Measurements from ENCODE around the gene SLC35E1.
"Not testable (repeated sequence)": the region's sequence is repeated elsewhere in the genome, so short reads cannot be mapped to it uniquely, and the experiment has no call there.

SLC35E1 gene

GRCh38 chr19:16551902-16552301 lies 20.3 kb downstream of the SLC35E1 start:
- not testable (repeated sequence) for H3K9me3 ChIP-seq (ENCODE audit: control insufficient read depth, low read length); H3K36me3 ChIP-seq (ENCODE audit: control insufficient read depth, insufficient read depth, low read length); H3K4me1 ChIP-seq (ENCODE audit: control insufficient read depth, insufficient read depth, low read length); H3K4me3 ChIP-seq (ENCODE audit: insufficient read depth, low read depth, low read length); H3K27ac ChIP-seq (ENCODE audit: insufficient read depth, low read depth, low read length, poor library complexity, severe bottlenecking); H3K27me3 ChIP-seq (ENCODE audit: control insufficient read depth, insufficient read depth, low read length, poor library complexity, severe bottlenecking)
- 94 to 97% methylated on average over 6 of the region's 6 CpGs for WGBS, 2 experiments

- Histone ChIP-seq H3K4me3 (ENCODE audit: insufficient read depth, low read depth, low read length) (no peak overlapping the region), H3K27ac (ENCODE audit: insufficient read depth, low read depth, low read length, poor library complexity, severe bottlenecking) (no peak overlapping the region), H3K9me3 (ENCODE audit: control insufficient read depth, low read length) (no peaks in the 10 kb centered on the region), H3K36me3 (ENCODE audit: control insufficient read depth, insufficient read depth, low read length) (peaks cover 8% of the 10 kb centered on the region), H3K4me1 (ENCODE audit: control insufficient read depth, insufficient read depth, low read length) (no peaks in the 10 kb centered on the region), H3K27me3 (ENCODE audit: control insufficient read depth, insufficient read depth, low read length, poor library complexity, severe bottlenecking) (no peaks in the 10 kb centered on the region)
- 89 to 97% methylated on average over 4 of the region's 4 CpGs for WGBS, 2 experiments
Measured at GRCh38 chr19:16548956-16549355, 23.3 kb downstream of the SLC35E1 start.

- Histone ChIP-seq H3K27ac (ENCODE audit: insufficient read depth, low read depth, low read length, poor library complexity, severe bottlenecking) (no peak overlapping the region), H3K9me3 (ENCODE audit: control insufficient read depth, low read length) (no peaks in the 10 kb centered on the region), H3K27me3 (ENCODE audit: control insufficient read depth, insufficient read depth, low read length, poor library complexity, severe bottlenecking) (no peaks in the 10 kb centered on the region), H3K4me3 (ENCODE audit: insufficient read depth, low read depth, low read length) (no peak overlapping the region), H3K36me3 (ENCODE audit: control insufficient read depth, insufficient read depth, low read length) (peaks cover 1% of the 10 kb centered on the region), H3K4me1 (ENCODE audit: control insufficient read depth, insufficient read depth, low read length) (peaks cover 9% of the 10 kb centered on the region)
- 95 to 97% methylated on average over 10 to 11 of the region's 11 CpGs for WGBS, 2 experiments
Measured at GRCh38 chr19:16544473-16545231, 27.6 kb downstream of the SLC35E1 start.

GRCh38 chr19:16543734-16544133 lies 28.5 kb downstream of the SLC35E1 start:
- H3K4me3 ChIP-seq (ENCODE audit: insufficient read depth, low read depth, low read length); H3K27me3 ChIP-seq (ENCODE audit: control insufficient read depth, insufficient read depth, low read length, poor library complexity, severe bottlenecking): not testable (repeated sequence)
- 91% methylated on average over 6 of the region's 6 CpGs for WGBS, 2 experiments

GRCh38 chr19:16542910-16543472 lies 29.2 kb downstream of the SLC35E1 start:
- 9 to 13% methylated on average over 15 of the region's 15 CpGs for WGBS, 2 experiments

More at GRCh38 chr19:16543734-16544133, 28.5 kb downstream of the SLC35E1 start:
- H3K36me3 ChIP-seq (ENCODE audit: control insufficient read depth, insufficient read depth, low read length); H3K4me1 ChIP-seq (ENCODE audit: control insufficient read depth, insufficient read depth, low read length); H3K27ac ChIP-seq (ENCODE audit: insufficient read depth, low read depth, low read length, poor library complexity, severe bottlenecking); H3K9me3 ChIP-seq (ENCODE audit: control insufficient read depth, low read length): not testable (repeated sequence)

GRCh38 chr19:16542045-16542909 lies 29.9 kb downstream of the SLC35E1 start, which contains the start of gene CHERP:
Gene CHERP (minus strand): TSS chr19:16542437. CDS start chr19:16542378, 59 bp downstream.
- Histone ChIP-seq H3K9me3 (ENCODE audit: control insufficient read depth, low read length) (no peaks in the 10 kb centered on the region), H3K27ac (ENCODE audit: insufficient read depth, low read depth, low read length, poor library complexity, severe bottlenecking) (peak within 1 kb of the TSS; percentile 56), H3K4me1 (ENCODE audit: control insufficient read depth, insufficient read depth, low read length) (peaks cover 9% of the 10 kb centered on the region), H3K36me3 (ENCODE audit: control insufficient read depth, insufficient read depth, low read length) (peaks cover 6% of the 10 kb centered on the region), H3K4me3 (ENCODE audit: insufficient read depth, low read depth, low read length) (peak within 1 kb of the TSS; percentile 100), H3K27me3 (ENCODE audit: control insufficient read depth, insufficient read depth, low read length, poor library complexity, severe bottlenecking) (no peaks in the 10 kb centered on the region)
- WGBS, 2 experiments: 0% methylated on average over 108 of the region's 108 CpGs

More at GRCh38 chr19:16542910-16543472, 29.2 kb downstream of the SLC35E1 start:
- peaks cover 6% of the 10 kb centered on the region for H3K36me3 ChIP-seq (ENCODE audit: control insufficient read depth, insufficient read depth, low read length)
- H3K9me3 ChIP-seq (ENCODE audit: control insufficient read depth, low read length): no peaks in the 10 kb centered on the region
- peak overlapping the region; percentile 44 for H3K27ac ChIP-seq (ENCODE audit: insufficient read depth, low read depth, low read length, poor library complexity, severe bottlenecking)
- no peaks in the 10 kb centered on the region for H3K27me3 ChIP-seq (ENCODE audit: control insufficient read depth, insufficient read depth, low read length, poor library complexity, severe bottlenecking)
- H3K4me1 ChIP-seq (ENCODE audit: control insufficient read depth, insufficient read depth, low read length): peaks cover 9% of the 10 kb centered on the region
- peak overlapping the region; percentile 100 for H3K4me3 ChIP-seq (ENCODE audit: insufficient read depth, low read depth, low read length)

- Histone ChIP-seq H3K4me1 (ENCODE audit: control insufficient read depth, insufficient read depth, low read length) (peaks cover 9% of the 10 kb centered on the region), H3K27ac (ENCODE audit: insufficient read depth, low read depth, low read length, poor library complexity, severe bottlenecking) (peak overlapping the region; percentile 56), H3K27me3 (ENCODE audit: control insufficient read depth, insufficient read depth, low read length, poor library complexity, severe bottlenecking) (no peaks in the 10 kb centered on the region), H3K36me3 (ENCODE audit: control insufficient read depth, insufficient read depth, low read length) (peaks cover 6% of the 10 kb centered on the region), H3K4me3 (ENCODE audit: insufficient read depth, low read depth, low read length) (peak overlapping the region; percentile 100), H3K9me3 (ENCODE audit: control insufficient read depth, low read length) (no peaks in the 10 kb centered on the region)
- WGBS, 2 experiments: 4 to 5% methylated on average over 29 of the region's 29 CpGs
Measured at GRCh38 chr19:16541526-16542044, 30.6 kb downstream of the SLC35E1 start.

GRCh38 chr19:16540948-16541347 lies 31.3 kb downstream of the SLC35E1 start:
- peaks cover 9% of the 10 kb centered on the region for H3K4me1 ChIP-seq (ENCODE audit: control insufficient read depth, insufficient read depth, low read length)
- H3K4me3 ChIP-seq (ENCODE audit: insufficient read depth, low read depth, low read length): peak overlapping the region; percentile 100
- H3K36me3 ChIP-seq (ENCODE audit: control insufficient read depth, insufficient read depth, low read length): peaks cover 6% of the 10 kb centered on the region
- H3K9me3 ChIP-seq (ENCODE audit: control insufficient read depth, low read length): no peaks in the 10 kb centered on the region
- no peaks in the 10 kb centered on the region for H3K27me3 ChIP-seq (ENCODE audit: control insufficient read depth, insufficient read depth, low read length, poor library complexity, severe bottlenecking)
- WGBS, 2 experiments: 91 to 93% methylated on average over 12 of the region's 12 CpGs
- no peak overlapping the region for H3K27ac ChIP-seq (ENCODE audit: insufficient read depth, low read depth, low read length, poor library complexity, severe bottlenecking)

- Histone ChIP-seq H3K27ac (ENCODE audit: insufficient read depth, low read depth, low read length, poor library complexity, severe bottlenecking) (no peak overlapping the region), H3K36me3 (ENCODE audit: control insufficient read depth, insufficient read depth, low read length) (peaks cover 32% of the 10 kb centered on the region), H3K9me3 (ENCODE audit: control insufficient read depth, low read length) (no peaks in the 10 kb centered on the region)
Measured at GRCh38 chr19:16537111-16537510, 35.1 kb downstream of the SLC35E1 start.

GRCh38 chr19:16536130-16536529 lies 36.1 kb downstream of the SLC35E1 start:
- H3K36me3 ChIP-seq (ENCODE audit: control insufficient read depth, insufficient read depth, low read length): peaks cover 41% of the 10 kb centered on the region
- H3K9me3 ChIP-seq (ENCODE audit: control insufficient read depth, low read length): no peaks in the 10 kb centered on the region
- peaks cover 7% of the 10 kb centered on the region for H3K4me1 ChIP-seq (ENCODE audit: control insufficient read depth, insufficient read depth, low read length)
- H3K27ac ChIP-seq (ENCODE audit: insufficient read depth, low read depth, low read length, poor library complexity, severe bottlenecking): no peak overlapping the region
- no peaks in the 10 kb centered on the region for H3K27me3 ChIP-seq (ENCODE audit: control insufficient read depth, insufficient read depth, low read length, poor library complexity, severe bottlenecking)
- no peak overlapping the region for H3K4me3 ChIP-seq (ENCODE audit: insufficient read depth, low read depth, low read length)
- WGBS, 2 experiments: 94% methylated on average over 9 of the region's 9 CpGs

More at GRCh38 chr19:16537111-16537510, 35.1 kb downstream of the SLC35E1 start:
- Histone ChIP-seq H3K4me1 (ENCODE audit: control insufficient read depth, insufficient read depth, low read length) (peaks cover 9% of the 10 kb centered on the region), H3K4me3 (ENCODE audit: insufficient read depth, low read depth, low read length) (no peak overlapping the region), H3K27me3 (ENCODE audit: control insufficient read depth, insufficient read depth, low read length, poor library complexity, severe bottlenecking) (no peaks in the 10 kb centered on the region)
- WGBS, 2 experiments: 95% methylated on average over 13 of the region's 13 CpGs

Data from ectodermal cell (in vitro differentiated cells).